22Rv1 (cell line): ENCODE data around the gene KIRREL3.

Experiments used
- CTCF ChIP-seq: fragments of 450-650 bp; IDR thresholded peaks from 2 replicates; pipeline ENCODE4 v1.5.1; 2017; ENCODE audit warnings: mild to moderate bottlenecking
- ZFX ChIP-seq: fragments of 450-650 bp; IDR thresholded peaks from 2 replicates; pipeline ENCODE4 v1.6.1; 2017; ENCODE audit warnings: antibody characterized with exemption, borderline replicate concordance

- TF ChIP-seq CTCF (no peak), ZFX (no peak)
Measured at GRCh38 chr11:126526471-126526870, 474.1 kb downstream of the KIRREL3 start.
